NB4 (cell line): ENCODE results near the gene RAPGEF4.

Experiments
- CTCF ChIP-seq: IDR thresholded peaks from one replicate; pipeline ENCODE4 v1.5.1; 2012; ENCODE audit warnings: low read depth, low read length
- MAX ChIP-seq: IDR thresholded peaks from 2 replicates; pipeline ENCODE4 v1.6.1; 2011; ENCODE audit warnings: low read depth, low read length
- MYC ChIP-seq: IDR thresholded peaks from 2 replicates; pipeline ENCODE4 v1.6.1; 2011; ENCODE audit warnings: low read depth, low read length
- POLR2A ChIP-seq: IDR thresholded peaks from 2 replicates; pipeline ENCODE4 v1.6.1; 2011; ENCODE audit warnings: mild to moderate bottlenecking; ENCODE audit not compliant: insufficient read length; ENCODE audit errors: extremely low read depth

- no peak for TF ChIP-seq CTCF
- no peak for TF ChIP-seq MYC
- TF ChIP-seq POLR2A, result no peak
- no peak for TF ChIP-seq MAX
Measured at GRCh38 chr2:172826522-172826921, 90.9 kb downstream of the RAPGEF4 start.
